Natural killer cell (primary cell): ENCODE data around the gene RRP36. TPM values are rescaled to one million over a fixed set of nuclear protein-coding genes. Genes with fewer than 3 reads are reported as not detected.

Source experiments
- ATAC-seq, 3 donors: fragments of 150-1000 bp in 2 of 3; fragments of 200-7000 bp in 1 of 3; cut with Tn5 transposase; 1 replicate in 1 of 3; 2 replicates in 2 of 3; pipeline ENCODE4 v1.10.0; 2021; ENCODE audit warnings: mild to moderate bottlenecking in 2 of 3, moderate library complexity in 2 of 3
- DNase-seq, 2 donors: peaks; one replicate each; pipeline versions ENCODE4 v3.0.0 to v3.0.0-alpha.2; 2013 to 2021; ENCODE audit warnings: mixed read lengths in 1 of 2
- H3K27ac ChIP-seq: one replicate; pipeline ENCODE4 v1.5.1; 2013; ENCODE audit warnings: mild to moderate bottlenecking, low read length
- H3K27me3 ChIP-seq: one replicate; pipeline ENCODE4 v1.6.1; 2013; ENCODE audit warnings: low read length; ENCODE audit not compliant: control insufficient read depth, insufficient read depth
- H3K36me3 ChIP-seq: one replicate; pipeline ENCODE4 v1.6.1; 2013; ENCODE audit warnings: low read length; ENCODE audit not compliant: control insufficient read depth, insufficient read depth
- H3K4me1 ChIP-seq: one replicate; pipeline ENCODE4 v1.6.1; 2013; ENCODE audit warnings: low read length; ENCODE audit not compliant: control insufficient read depth, insufficient read depth
- H3K4me3 ChIP-seq: one replicate; pipeline ENCODE4 v1.5.1; 2013; ENCODE audit warnings: low read length
- H3K9me3 ChIP-seq: one replicate; pipeline ENCODE4 v1.6.1; 2013; ENCODE audit warnings: low read length; ENCODE audit not compliant: control insufficient read depth, insufficient read depth
- H3K27ac Mint-ChIP-seq, 2 donors: one replicate each; pipeline ENCODE4 v1.8.0; 2022; ENCODE audit warnings: mild to moderate bottlenecking in 2 of 2, mixed read lengths in 2 of 2, moderate library complexity in 1 of 2
- H3K27me3 Mint-ChIP-seq, 2 donors: one replicate each; pipeline ENCODE4 v1.8.0; 2022; ENCODE audit warnings: low read depth in 2 of 2, mixed read lengths in 2 of 2
- H3K36me3 Mint-ChIP-seq: one replicate; pipeline ENCODE4 v1.8.0; 2022; ENCODE audit warnings: mixed read lengths
- H3K4me1 Mint-ChIP-seq, 2 donors: one replicate each; pipeline ENCODE4 v1.8.0; 2022; ENCODE audit warnings: mixed read lengths in 2 of 2
- H3K4me3 Mint-ChIP-seq: one replicate; pipeline ENCODE4 v1.8.0; 2022; ENCODE audit warnings: mild to moderate bottlenecking, moderate library complexity, mixed read lengths
- H3K9me3 Mint-ChIP-seq, 2 donors: one replicate each; pipeline ENCODE4 v1.8.0; 2022; ENCODE audit warnings: mixed read lengths in 2 of 2
- WGBS: methylation state at CpG from one replicate; pipeline ENCODE4 v1.1.7; 2013; ENCODE audit warnings: missing lambda C conversion rate; ENCODE audit not compliant: insufficient coverage; 5-methylcytosine and 5-hydroxymethylcytosine counted together
- intact Hi-C: fragments of 100-400 bp; cut with micrococcal nuclease; formaldehyde crosslinking; loops from one replicate; pipeline ENCODE4 v1.14.2; 2022
- total RNA-seq, 4 donors: library from RNA; stranded (reverse); fragments of 120-200 nt in 1 of 4; gene quantifications; one replicate each; pipeline versions ENCODE4 v1.2.3 to v1.2.4, GENCODE V29; 2013 to 2022
- TF ChIP-seq, protein P1 (sequence below): fragments of 200-600 bp; IDR thresholded peaks from one replicate; pipeline ENCODE4 v1.8.0; 2022; ENCODE audit warnings: antibody characterized with exemption

The RRP36 gene
- total RNA-seq, 3 donors from 2014 or later (not counting 1 experiment from before 2014, with no cell fraction given): 33.1 to 43.9 (median 38.7) TPM

DNA sequence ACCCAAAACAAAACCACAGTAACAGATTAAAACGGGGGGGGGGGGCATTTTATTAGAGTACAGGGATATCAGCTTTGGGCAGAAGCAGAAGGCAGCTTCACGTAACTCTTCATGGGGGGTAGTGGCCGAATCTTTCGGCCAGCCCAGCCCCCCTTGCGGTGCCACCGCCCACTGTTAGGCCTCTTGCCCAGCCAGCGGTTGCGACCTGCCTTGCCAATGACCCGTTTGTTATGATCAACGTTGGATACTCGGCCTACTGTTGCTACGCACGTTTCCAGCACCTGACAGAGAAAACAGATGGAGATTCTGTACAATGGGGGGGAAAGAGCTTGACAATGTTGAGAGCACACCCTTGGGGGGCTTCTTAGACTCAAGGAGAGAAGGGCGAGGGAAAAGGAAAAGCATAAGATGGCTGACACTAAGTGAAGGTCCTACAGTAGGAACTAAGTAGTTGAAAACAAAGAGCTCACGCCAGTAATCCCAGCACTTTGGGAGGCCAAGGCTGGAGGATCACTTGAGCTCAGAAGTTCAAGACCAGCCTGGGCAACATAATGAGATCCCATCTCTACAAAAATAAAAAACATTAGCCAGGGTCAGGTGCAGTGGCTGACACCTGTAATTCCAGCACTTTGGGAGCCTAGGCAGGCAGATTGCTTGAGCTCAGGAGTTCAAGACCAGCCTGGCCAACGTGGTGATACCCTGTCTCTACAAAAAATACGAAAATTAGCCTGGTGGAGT is 33.0 kb downstream of the RRP36 start:
- H3K36me3 Mint-ChIP-seq: no peaks in the 10 kb centered on the region
- ATAC-seq (no peak), DNase-seq (no peak)
- Histone ChIP-seq H3K27me3 (no peaks in the 10 kb centered on the region), H3K9me3 (no peaks in the 10 kb centered on the region), H3K27ac (peak overlapping the region; percentile 83), H3K4me1 (peaks cover 31% of the 10 kb centered on the region), H3K4me3 (peak overlapping the region; percentile 80), H3K36me3 (peaks cover 11% of the 10 kb centered on the region)
- H3K27me3 Mint-ChIP-seq: no peaks in the 10 kb centered on the region
- 85% methylated on average over 17 of the region's 17 CpGs for WGBS
- intact Hi-C loops: no loop called here
- no peaks in the 10 kb centered on the region for H3K9me3 Mint-ChIP-seq
- peaks cover 44 to 52% of the 10 kb centered on the region in 2 donors for H3K4me1 Mint-ChIP-seq
- TF ChIP-seq, protein P1, sequence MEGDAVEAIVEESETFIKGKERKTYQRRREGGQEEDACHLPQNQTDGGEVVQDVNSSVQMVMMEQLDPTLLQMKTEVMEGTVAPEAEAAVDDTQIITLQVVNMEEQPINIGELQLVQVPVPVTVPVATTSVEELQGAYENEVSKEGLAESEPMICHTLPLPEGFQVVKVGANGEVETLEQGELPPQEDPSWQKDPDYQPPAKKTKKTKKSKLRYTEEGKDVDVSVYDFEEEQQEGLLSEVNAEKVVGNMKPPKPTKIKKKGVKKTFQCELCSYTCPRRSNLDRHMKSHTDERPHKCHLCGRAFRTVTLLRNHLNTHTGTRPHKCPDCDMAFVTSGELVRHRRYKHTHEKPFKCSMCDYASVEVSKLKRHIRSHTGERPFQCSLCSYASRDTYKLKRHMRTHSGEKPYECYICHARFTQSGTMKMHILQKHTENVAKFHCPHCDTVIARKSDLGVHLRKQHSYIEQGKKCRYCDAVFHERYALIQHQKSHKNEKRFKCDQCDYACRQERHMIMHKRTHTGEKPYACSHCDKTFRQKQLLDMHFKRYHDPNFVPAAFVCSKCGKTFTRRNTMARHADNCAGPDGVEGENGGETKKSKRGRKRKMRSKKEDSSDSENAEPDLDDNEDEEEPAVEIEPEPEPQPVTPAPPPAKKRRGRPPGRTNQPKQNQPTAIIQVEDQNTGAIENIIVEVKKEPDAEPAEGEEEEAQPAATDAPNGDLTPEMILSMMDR: no peak
- peak overlapping the region; percentile 93 to 95 for H3K27ac Mint-ChIP-seq
- H3K4me3 Mint-ChIP-seq: peak overlapping the region; percentile 90

GRCh38 chr6:43055966-43056365 is 34.5 kb downstream of the RRP36 start:
- no peaks in the 10 kb centered on the region for H3K36me3 Mint-ChIP-seq
- peaks cover 40% of the 10 kb centered on the region for H3K4me1 ChIP-seq
- TF ChIP-seq, protein P1: no peak
- H3K4me1 Mint-ChIP-seq: peaks cover 41 to 62% of the 10 kb centered on the region in 2 donors
- H3K27me3 ChIP-seq: no peaks in the 10 kb centered on the region
- H3K27me3 Mint-ChIP-seq: no peaks in the 10 kb centered on the region
- no peak overlapping the region for H3K27ac ChIP-seq
- ATAC-seq: no peak
- peaks cover 9% of the 10 kb centered on the region for H3K36me3 ChIP-seq
- 78% methylated on average over 8 of the region's 8 CpGs for WGBS
- peak overlapping the region; percentile 25 for H3K4me3 Mint-ChIP-seq
- no peak for DNase-seq
- H3K27ac Mint-ChIP-seq: peak overlapping the region; percentile 27 to 54
- H3K4me3 ChIP-seq: no peak overlapping the region
- no peaks in the 10 kb centered on the region for H3K9me3 ChIP-seq
- intact Hi-C loops: no loop called here
- H3K9me3 Mint-ChIP-seq: no peaks in the 10 kb centered on the region

- Mint-ChIP-seq H3K4me1 (peaks cover 28 to 43% of the 10 kb centered on the region in 2 donors), H3K9me3 (no peaks in the 10 kb centered on the region), H3K4me3 (peak overlapping the region; percentile 96), H3K36me3 (no peaks in the 10 kb centered on the region), H3K27ac (peak overlapping the region; percentile 98 to 99), H3K27me3 (no peaks in the 10 kb centered on the region)
- ATAC-seq (no peak), DNase-seq (no peak)
- H3K4me1 ChIP-seq: peaks cover 26% of the 10 kb centered on the region
- intact Hi-C loops: loop anchor here (2.0 kb wide), 1 partner anchor 80 kb away; the partner anchor contains the start of gene PEX6
- no peaks in the 10 kb centered on the region for H3K27me3 ChIP-seq
- 60% methylated on average over 1 of the region's 1 CpG for WGBS
- peak overlapping the region; percentile 90 for H3K4me3 ChIP-seq
- no peaks in the 10 kb centered on the region for H3K9me3 ChIP-seq
- H3K36me3 ChIP-seq: peaks cover 12% of the 10 kb centered on the region
- H3K27ac ChIP-seq: no peak overlapping the region
- TF ChIP-seq, protein P1: no peak
These were observed 37.1 kb downstream of the RRP36 start for GRCh38 chr6:43058531-43058930.
